Measurements from ENCODE around the gene TNS3.

The TNS3 gene

DNA sequence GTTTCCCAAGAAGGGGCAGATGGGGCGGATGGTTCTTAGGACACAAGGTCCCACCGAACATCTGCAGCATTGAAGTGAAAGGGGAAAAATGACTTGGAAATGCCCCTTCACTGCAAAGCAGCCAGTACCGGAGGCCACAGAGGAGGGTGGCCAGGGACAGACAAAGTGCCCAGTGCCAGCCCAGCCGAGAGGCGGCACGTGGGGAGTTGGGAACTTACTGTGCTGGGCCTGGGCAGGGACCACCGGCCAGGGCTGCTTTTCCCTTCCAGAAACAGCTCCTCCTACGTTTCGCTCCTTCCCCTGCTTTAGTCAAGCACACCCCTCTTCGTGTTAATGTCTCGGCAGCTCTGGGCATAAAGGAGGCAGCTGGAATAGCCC lies 129.2 kb downstream of the TNS3 start:
- TF ChIP-seq, protein P1, sequence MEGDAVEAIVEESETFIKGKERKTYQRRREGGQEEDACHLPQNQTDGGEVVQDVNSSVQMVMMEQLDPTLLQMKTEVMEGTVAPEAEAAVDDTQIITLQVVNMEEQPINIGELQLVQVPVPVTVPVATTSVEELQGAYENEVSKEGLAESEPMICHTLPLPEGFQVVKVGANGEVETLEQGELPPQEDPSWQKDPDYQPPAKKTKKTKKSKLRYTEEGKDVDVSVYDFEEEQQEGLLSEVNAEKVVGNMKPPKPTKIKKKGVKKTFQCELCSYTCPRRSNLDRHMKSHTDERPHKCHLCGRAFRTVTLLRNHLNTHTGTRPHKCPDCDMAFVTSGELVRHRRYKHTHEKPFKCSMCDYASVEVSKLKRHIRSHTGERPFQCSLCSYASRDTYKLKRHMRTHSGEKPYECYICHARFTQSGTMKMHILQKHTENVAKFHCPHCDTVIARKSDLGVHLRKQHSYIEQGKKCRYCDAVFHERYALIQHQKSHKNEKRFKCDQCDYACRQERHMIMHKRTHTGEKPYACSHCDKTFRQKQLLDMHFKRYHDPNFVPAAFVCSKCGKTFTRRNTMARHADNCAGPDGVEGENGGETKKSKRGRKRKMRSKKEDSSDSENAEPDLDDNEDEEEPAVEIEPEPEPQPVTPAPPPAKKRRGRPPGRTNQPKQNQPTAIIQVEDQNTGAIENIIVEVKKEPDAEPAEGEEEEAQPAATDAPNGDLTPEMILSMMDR (IDR thresholded peaks at IDR 0.05; ENCODE audit: low read depth, low read length): no peak
- DNase-seq (ENCODE audit: low read depth, low spot score): peak; percentile 10
- in situ Hi-C loops (cut with HindIII; ENCODE audit: low sequenced_read_pairs): no loop called here
- peak overlapping the region; percentile 8 for H3K4me3 ChIP-seq (ENCODE audit: low read depth, low read length)

DNA sequence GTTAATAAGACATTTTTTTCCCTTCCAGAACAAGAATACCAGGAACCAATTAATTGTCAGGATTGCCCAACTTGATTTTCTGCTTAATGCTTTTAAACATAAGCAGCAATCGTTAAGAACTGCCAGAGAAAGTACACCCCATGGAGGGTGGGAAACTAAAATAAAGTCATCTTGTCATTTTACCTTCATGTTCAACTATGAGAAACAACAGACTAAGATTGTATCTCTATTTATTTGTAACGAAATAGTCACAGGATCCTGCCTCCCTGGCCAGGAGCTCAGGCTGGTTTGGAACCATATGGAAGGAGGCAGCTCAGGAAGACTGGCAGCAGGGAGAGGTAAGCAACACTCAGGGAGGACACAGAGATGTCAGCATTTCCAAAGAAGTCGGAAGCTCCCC lies 129.6 kb downstream of the TNS3 start:
- in situ Hi-C loops (cut with HindIII; ENCODE audit: low sequenced_read_pairs): no loop called here
- H3K4me3 ChIP-seq (ENCODE audit: low read depth, low read length): no peak overlapping the region
- TF ChIP-seq, protein P1 (IDR thresholded peaks at IDR 0.05; ENCODE audit: low read depth, low read length): no peak
- DNase-seq (ENCODE audit: low read depth, low spot score): no peak

DNA sequence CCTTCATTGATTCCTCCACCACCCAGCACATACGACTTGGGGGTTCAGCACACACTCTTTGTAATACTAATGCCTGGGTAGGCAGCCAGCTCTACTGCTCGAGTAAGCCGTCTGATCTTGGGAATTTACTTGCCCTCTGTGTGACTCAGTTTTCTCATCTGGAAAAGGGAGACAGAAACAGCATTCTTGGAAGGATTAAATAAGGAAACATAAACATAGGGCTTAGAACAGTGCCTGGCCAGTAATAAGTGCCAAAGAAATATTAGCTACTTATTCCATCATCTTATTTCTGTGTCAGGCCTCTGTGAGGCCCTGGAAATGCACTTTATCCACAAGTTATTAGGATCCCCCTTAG lies 130.1 kb downstream of the TNS3 start:
- H3K4me3 ChIP-seq (ENCODE audit: low read depth, low read length): no peak overlapping the region
- TF ChIP-seq, protein P1 (IDR thresholded peaks at IDR 0.05; ENCODE audit: low read depth, low read length): no peak
- in situ Hi-C loops (cut with HindIII; ENCODE audit: low sequenced_read_pairs): no loop called here
- DNase-seq (ENCODE audit: low read depth, low spot score): peak; percentile 30

DNA sequence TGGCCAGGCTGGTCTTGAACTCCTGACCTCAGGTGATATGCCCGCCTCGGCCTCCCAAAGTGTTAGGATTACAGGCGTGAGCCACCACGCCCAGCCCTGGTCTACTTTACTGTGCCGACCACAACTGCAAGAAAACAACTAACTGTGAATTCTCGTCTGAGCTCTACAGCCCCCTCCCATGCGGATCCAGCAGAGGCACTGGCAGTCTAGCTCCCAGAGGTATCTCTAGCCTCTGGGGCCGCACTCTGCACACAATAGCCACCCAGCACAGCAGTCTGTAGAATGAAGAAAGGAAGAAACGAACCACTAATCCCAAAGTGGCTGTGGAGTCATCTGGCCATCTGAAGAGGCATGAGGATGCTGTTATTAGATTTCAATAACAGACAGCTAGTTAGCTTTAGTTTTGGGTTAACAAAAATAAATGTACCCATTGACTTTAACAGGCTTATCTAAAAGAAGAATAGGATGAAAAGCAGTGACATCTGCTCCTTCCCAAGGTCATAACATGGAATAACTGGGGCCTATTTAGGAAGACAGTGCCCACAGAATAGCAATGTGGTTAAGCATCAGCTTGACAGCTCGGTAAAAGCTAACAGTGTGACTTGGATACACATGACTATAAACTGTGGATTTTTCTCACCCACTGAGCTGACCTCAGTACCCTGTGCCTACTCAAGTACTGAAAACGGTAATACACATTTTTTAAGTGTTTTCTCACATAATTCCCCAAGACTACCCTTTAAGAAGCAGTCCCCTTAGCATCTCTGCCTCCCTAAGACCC lies 131.9 kb downstream of the TNS3 start:
- TF ChIP-seq, protein P1 (IDR thresholded peaks at IDR 0.05; ENCODE audit: low read depth, low read length): no peak
- H3K4me3 ChIP-seq (ENCODE audit: low read depth, low read length): no peak overlapping the region
- in situ Hi-C loops (cut with HindIII; ENCODE audit: low sequenced_read_pairs): no loop called here
- peak; percentile 58 for DNase-seq (ENCODE audit: low read depth, low spot score)

DNA sequence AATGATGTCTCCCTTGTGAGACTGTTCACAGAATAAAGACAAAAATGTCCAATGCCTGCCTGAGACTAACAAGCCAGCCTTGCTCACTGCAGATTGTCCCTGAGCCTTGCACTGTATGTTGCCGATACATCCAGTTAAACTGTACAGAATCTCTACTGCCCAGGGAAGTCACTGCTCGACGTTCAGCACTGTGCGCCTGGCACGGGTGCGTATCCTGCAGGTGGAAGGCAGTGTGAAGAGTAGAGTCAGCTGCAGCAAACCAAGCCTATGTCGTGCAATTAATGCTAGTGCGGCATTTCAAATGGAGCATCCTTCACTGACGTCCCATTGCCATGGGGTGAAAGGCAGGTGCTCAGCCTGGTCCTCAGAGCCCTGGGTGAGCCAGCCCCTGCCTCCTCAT lies 132.9 kb downstream of the TNS3 start:
- in situ Hi-C loops (cut with HindIII; ENCODE audit: low sequenced_read_pairs): no loop called here
- no peak for DNase-seq (ENCODE audit: low read depth, low spot score)
- no peak overlapping the region for H3K4me3 ChIP-seq (ENCODE audit: low read depth, low read length)
- TF ChIP-seq, protein P1 (IDR thresholded peaks at IDR 0.05; ENCODE audit: low read depth, low read length): no peak

DNA sequence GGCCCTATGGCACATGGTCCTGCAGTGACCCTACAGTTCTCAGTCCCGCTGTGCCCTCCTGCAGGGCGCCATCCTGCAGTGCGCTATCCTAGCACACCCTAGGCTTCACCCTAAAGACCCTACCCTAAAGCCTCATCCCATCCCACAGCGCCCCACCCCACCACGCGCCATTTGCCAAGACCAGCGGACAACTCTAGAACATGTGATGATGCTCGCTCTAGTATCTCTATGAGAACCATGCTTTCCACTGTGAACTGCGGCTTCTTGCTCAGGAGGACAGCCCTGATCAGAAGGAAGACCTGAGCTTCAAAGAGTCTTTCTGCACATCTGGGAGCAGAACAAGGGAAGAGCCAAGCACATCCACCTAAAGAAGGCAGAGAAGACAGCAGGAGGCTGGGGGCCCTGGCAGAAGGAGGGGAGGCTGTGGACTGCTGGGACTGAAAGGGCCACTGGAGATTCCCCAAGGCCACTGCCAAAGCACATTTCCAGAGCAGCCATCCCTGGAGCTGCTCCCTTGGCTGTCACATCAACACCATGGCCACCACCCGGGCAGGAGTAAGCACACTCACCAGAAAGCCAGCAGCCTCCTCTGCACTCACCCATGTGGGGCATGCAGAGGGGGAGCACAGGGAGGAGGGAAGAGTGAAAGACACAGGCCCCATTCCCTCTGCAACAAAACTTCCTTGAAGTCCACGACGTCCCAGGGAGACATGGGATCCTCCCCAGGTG lies 134.1 kb downstream of the TNS3 start:
- in situ Hi-C loops (cut with HindIII; ENCODE audit: low sequenced_read_pairs): no loop called here

More for the DNA sequence above, 134.1 kb downstream of the TNS3 start:
- no peak overlapping the region for H3K4me3 ChIP-seq (ENCODE audit: low read depth, low read length)
- no peak for DNase-seq (ENCODE audit: low read depth, low spot score)
- TF ChIP-seq, protein P1 (IDR thresholded peaks at IDR 0.05; ENCODE audit: low read depth, low read length): no peak
